Measurements from ENCODE around the gene ZFP36L1.
A peak's percentile ranks its signal among the peaks of the same experiment; 100 is the strongest.

The ZFP36L1 gene

GRCh38 chr14:68824517-68825347 lies 31.9 kb upstream of the ZFP36L1 start:
- DNase-seq: no peak
- H3K4me3 ChIP-seq (ENCODE audit: low read depth in 1 of 2, low read length in 2 of 2): no peak overlapping the region
- H2AFZ ChIP-seq (ENCODE audit: low read depth, low read length): no peak overlapping the region
- H4K20me1 ChIP-seq (ENCODE audit: insufficient read depth, low read length): no peaks in the 10 kb centered on the region
- H3K9me3 ChIP-seq (ENCODE audit: insufficient read depth, low read length, severe bottlenecking): no peaks in the 10 kb centered on the region
- no peak overlapping the region for H3K27ac ChIP-seq (ENCODE audit: low read length)
- no peak overlapping the region for H3K4me2 ChIP-seq (ENCODE audit: insufficient read depth, low read length)
- TF ChIP-seq EZH2 (IDR thresholded peaks at IDR 0.05; ENCODE audit: borderline replicate concordance, low read depth, low read length, severe bottlenecking): no peak
- peak; percentile 77 for TF ChIP-seq CTCF (IDR thresholded peaks at IDR 0.05; ENCODE audit: borderline replicate concordance, extremely low read depth, low read length, poor library complexity, severe bottlenecking)
- H3K36me3 ChIP-seq (ENCODE audit: insufficient read depth, low read length): no peaks in the 10 kb centered on the region
- H3K4me1 ChIP-seq (ENCODE audit: insufficient read depth, low read length): peaks cover 10% of the 10 kb centered on the region
- H3K9ac ChIP-seq (ENCODE audit: low read depth, low read length): no peak overlapping the region
- no peaks in the 10 kb centered on the region for H3K79me2 ChIP-seq (ENCODE audit: insufficient read depth, low read length)
- ATAC-seq (ENCODE audit: insufficient read depth, low read depth): peak; percentile 66
- no peaks in the 10 kb centered on the region for H3K27me3 ChIP-seq (ENCODE audit: insufficient read depth, low read length, poor library complexity)

- no peaks in the 10 kb centered on the region for H3K9me3 ChIP-seq (ENCODE audit: insufficient read depth, low read length, severe bottlenecking)
- no peak for DNase-seq
- no peak overlapping the region for H3K9ac ChIP-seq (ENCODE audit: low read depth, low read length)
- H4K20me1 ChIP-seq (ENCODE audit: insufficient read depth, low read length): no peaks in the 10 kb centered on the region
- no peak overlapping the region for H3K4me3 ChIP-seq (ENCODE audit: low read depth in 1 of 2, low read length in 2 of 2)
- peaks cover 10% of the 10 kb centered on the region for H3K4me1 ChIP-seq (ENCODE audit: insufficient read depth, low read length)
- H3K4me2 ChIP-seq (ENCODE audit: insufficient read depth, low read length): no peak overlapping the region
- ATAC-seq (ENCODE audit: insufficient read depth, low read depth): no peak
- no peak overlapping the region for H3K27ac ChIP-seq (ENCODE audit: low read length)
- TF ChIP-seq CTCF (IDR thresholded peaks at IDR 0.05; ENCODE audit: borderline replicate concordance, extremely low read depth, low read length, poor library complexity, severe bottlenecking): no peak
- no peak for TF ChIP-seq EZH2 (IDR thresholded peaks at IDR 0.05; ENCODE audit: borderline replicate concordance, low read depth, low read length, severe bottlenecking)
- H3K79me2 ChIP-seq (ENCODE audit: insufficient read depth, low read length): no peaks in the 10 kb centered on the region
- no peaks in the 10 kb centered on the region for H3K36me3 ChIP-seq (ENCODE audit: insufficient read depth, low read length)
- H3K27me3 ChIP-seq (ENCODE audit: insufficient read depth, low read length, poor library complexity): no peaks in the 10 kb centered on the region
- H2AFZ ChIP-seq (ENCODE audit: low read depth, low read length): no peak overlapping the region
Observed at GRCh38 chr14:68824207-68824516, 31.3 kb upstream of the ZFP36L1 start.

GRCh38 chr14:68823434-68824206 lies 30.8 kb upstream of the ZFP36L1 start:
- Histone ChIP-seq H3K36me3 (ENCODE audit: insufficient read depth, low read length) (no peaks in the 10 kb centered on the region), H3K4me2 (ENCODE audit: insufficient read depth, low read length) (no peak overlapping the region), H3K4me3 (ENCODE audit: low read depth in 1 of 2, low read length in 2 of 2) (no peak overlapping the region), H4K20me1 (ENCODE audit: insufficient read depth, low read length) (no peaks in the 10 kb centered on the region), H3K9ac (ENCODE audit: low read depth, low read length) (no peak overlapping the region), H3K9me3 (ENCODE audit: insufficient read depth, low read length, severe bottlenecking) (no peaks in the 10 kb centered on the region), H2AFZ (ENCODE audit: low read depth, low read length) (no peak overlapping the region), H3K4me1 (ENCODE audit: insufficient read depth, low read length) (peaks cover 10% of the 10 kb centered on the region), H3K79me2 (ENCODE audit: insufficient read depth, low read length) (no peaks in the 10 kb centered on the region), H3K27me3 (ENCODE audit: insufficient read depth, low read length, poor library complexity) (no peaks in the 10 kb centered on the region), H3K27ac (ENCODE audit: low read length) (no peak overlapping the region)
- no peak for TF ChIP-seq CTCF (IDR thresholded peaks at IDR 0.05; ENCODE audit: borderline replicate concordance, extremely low read depth, low read length, poor library complexity, severe bottlenecking)
- TF ChIP-seq EZH2 (IDR thresholded peaks at IDR 0.05; ENCODE audit: borderline replicate concordance, low read depth, low read length, severe bottlenecking): no peak
- DNase-seq (no peak), ATAC-seq (ENCODE audit: insufficient read depth, low read depth) (no peak)
